Kidney (tissue), 14 donors: ENCODE data around the gene KRTAP27-1. TPM values are rescaled to one million over a fixed set of nuclear protein-coding genes. Genes with fewer than 3 reads are reported as not detected.

Source experiments
- DNase-seq, 5 donors: peaks; one replicate each; pipeline ENCODE4 v3.0.0-alpha.2; 2013 to 2020
- FAIRE-seq: peaks from 2 replicates; lab custom pipeline; 2012; peaks lifted over from hg19 to GRCh38; lab: Jason Lieb, UNC
- H3K27ac ChIP-seq, 2 donors: one replicate each; pipeline ENCODE4 v1.7.0; 2013; ENCODE audit warnings: low read depth in 2 of 2, low read length in 2 of 2, inconsistent platforms in 1 of 2
- H3K27me3 ChIP-seq: one replicate; pipeline ENCODE4 v1.7.1; 2013; ENCODE audit warnings: low read length, inconsistent platforms; ENCODE audit not compliant: control insufficient read depth, insufficient read depth
- H3K36me3 ChIP-seq, 3 donors: one replicate each; pipeline versions ENCODE4 v1.7.0 to v1.7.1; 2013; ENCODE audit warnings: low read length in 3 of 3, control low read depth in 1 of 3, inconsistent platforms in 1 of 3; ENCODE audit not compliant: insufficient read depth in 3 of 3, control insufficient read depth in 2 of 3
- H3K4me1 ChIP-seq, 3 donors: one replicate each; pipeline versions ENCODE4 v1.7.0 to v1.7.1; 2013; ENCODE audit warnings: low read length in 3 of 3, inconsistent platforms in 1 of 3, low read depth in 1 of 3; ENCODE audit not compliant: control insufficient read depth in 2 of 3, insufficient read depth in 2 of 3
- H3K4me3 ChIP-seq, 3 donors: one replicate each; pipeline versions ENCODE4 v1.7.0 to v1.8.1; 2013; ENCODE audit warnings: low read length in 3 of 3, control low read depth in 1 of 3, inconsistent platforms in 1 of 3
- H3K9ac ChIP-seq, 3 donors: one replicate each; pipeline versions ENCODE4 v1.7.0 to v1.7.1; 2013; ENCODE audit warnings: low read length in 3 of 3, control low read depth in 1 of 3, inconsistent platforms in 1 of 3
- H3K9me3 ChIP-seq, 3 donors: one replicate each; pipeline versions ENCODE4 v1.7.0 to v1.7.1; 2013; ENCODE audit warnings: low read length in 3 of 3, control low read depth in 1 of 3, inconsistent platforms in 1 of 3; ENCODE audit not compliant: control insufficient read depth in 2 of 3, insufficient read depth in 1 of 3
- CTCF ChIP-seq: IDR thresholded peaks from 3 replicates; pipeline ENCODE4 v1.5.1; 2012; ENCODE audit warnings: mild to moderate bottlenecking, moderate library complexity, borderline replicate concordance; ENCODE audit not compliant: insufficient read depth; ENCODE audit errors: extremely low read depth
- intact Hi-C: fragments of 100-400 bp; cut with DNase I; formaldehyde crosslinking; loops from one replicate; pipeline ENCODE4 v1.11.1; 2022
- polyA plus RNA-seq: library from polyadenylated mRNA; stranded (reverse); fragments of 350-450 nt; fragmentation: Illumina TruSeq; extraction: RNeasy Lipid Tissue Mini Kit (QIAGEN cat#74804); gene quantifications from one replicate; pipeline ENCODE4 v1.2.3, GENCODE V29; 2014; ENCODE audit warnings: low read depth, low replicate concordance; ENCODE audit not compliant: insufficient read depth
- total RNA-seq: library from RNA; stranded (reverse); fragmentation: NEBNext Ultra II Directional; extraction: Animal tissue kit (Norgen Biotek cat#: 25700); gene quantifications from one replicate; pipeline ENCODE4 v1.2.1, GENCODE V29; 2021
- donor health status: control.
- donor health status: control.
- donor health status: control.
- donor health status: control.
- donor health status: control.
- donor health status: DM: yes; HTN: yes; CAD: no.
- donor health status: Normal renal cell carcinoma (clear cell type).

Gene KRTAP27-1
- total and polyA plus RNA-seq, 2 donors from 2014 or later: not detected

DNA sequence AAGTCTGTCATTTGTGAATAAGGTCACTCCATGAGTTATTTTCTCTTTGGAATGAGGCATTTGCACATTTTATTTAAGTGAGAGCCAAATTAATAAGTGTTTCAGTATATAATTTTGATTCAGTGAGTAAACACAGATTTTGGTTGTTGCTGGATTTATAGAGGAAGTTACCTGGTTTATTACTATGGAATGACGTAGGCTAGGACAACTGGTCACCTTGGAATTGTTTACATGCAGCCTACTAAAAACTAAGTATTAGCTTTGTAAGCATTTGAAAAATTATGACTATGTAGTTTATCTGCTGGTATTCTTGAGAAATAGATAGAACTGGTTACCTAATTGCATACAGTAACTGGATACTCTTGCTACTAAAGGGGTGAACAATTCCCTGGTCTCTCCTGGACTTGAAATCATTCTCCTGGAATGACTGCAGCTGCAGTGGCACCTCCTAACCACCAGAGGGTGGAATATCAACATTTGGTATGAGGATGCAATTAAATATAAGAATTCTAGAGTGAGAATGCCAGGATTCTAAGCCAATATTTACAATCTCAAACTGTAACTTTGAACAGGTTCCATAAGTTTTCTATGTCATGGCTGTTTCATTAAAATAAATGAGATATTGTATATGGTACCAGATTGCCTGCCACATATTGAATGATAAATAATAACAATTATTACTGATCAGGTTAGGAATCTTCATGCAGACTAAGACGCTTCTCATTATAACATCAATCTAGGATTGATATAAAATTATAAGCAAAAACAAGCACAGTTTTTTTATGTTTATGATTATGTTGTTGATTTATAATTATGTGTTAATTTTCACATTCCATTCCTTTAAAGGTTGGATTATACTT is 3.5 kb upstream of the KRTAP27-1 start:
- peak; percentile 82 for TF ChIP-seq CTCF
- H3K27ac ChIP-seq: no peak overlapping the region
- intact Hi-C loops: loop anchor here (10.0 kb wide), 1 partner anchor 744 kb away; no protein-coding TSS in a partner anchor
- H3K36me3 ChIP-seq: no peaks in the 10 kb centered on the region
- H3K9ac ChIP-seq: no peak overlapping the region
- H3K4me3 ChIP-seq: no peak overlapping the region
- H3K4me1 ChIP-seq: no peaks in the 10 kb centered on the region
- DNase-seq (peak in 3 of 5 donors; percentile 53 to 68 (median 56)), FAIRE-seq (no peak)
- H3K27me3 ChIP-seq: no peaks in the 10 kb centered on the region
- H3K9me3 ChIP-seq: peaks cover 0 to 2% (median 0%) of the 10 kb centered on the region in 3 donors

- no peak for TF ChIP-seq CTCF
- DNase-seq (no peak), FAIRE-seq (no peak)
- Histone ChIP-seq H3K4me3 (no peak overlapping the region), H3K9me3 (no peaks in the 10 kb centered on the region), H3K9ac (no peak overlapping the region), H3K36me3 (no peaks in the 10 kb centered on the region), H3K27ac (no peak overlapping the region), H3K27me3 (no peaks in the 10 kb centered on the region), H3K4me1 (no peaks in the 10 kb centered on the region)
- intact Hi-C loops: no loop called here
Measured at GRCh38 chr21:30338717-30339116, 1.2 kb upstream of the KRTAP27-1 start.

GRCh38 chr21:30337772-30338171 is 278 bp upstream of the KRTAP27-1 start:
- Histone ChIP-seq H3K4me3 (no peak overlapping the region), H3K9ac (no peak overlapping the region), H3K36me3 (no peaks in the 10 kb centered on the region), H3K4me1 (no peaks in the 10 kb centered on the region), H3K9me3 (no peaks in the 10 kb centered on the region), H3K27me3 (no peaks in the 10 kb centered on the region), H3K27ac (no peak overlapping the region)
- DNase-seq: no peak
- intact Hi-C loops: no loop called here
- FAIRE-seq: no peak
- no peak for TF ChIP-seq CTCF
